HG03342 (cell line): Measurements from ENCODE around the gene LGALS8.

ENCODE experiments used
- ATAC-seq: cut with Tn5 transposase; IDR thresholded peaks from one replicate; pipeline ENCODE4 v1.9.1; 2021; ENCODE audit warnings: mild to moderate bottlenecking, moderate library complexity; ENCODE audit not compliant: unreplicated experiment

The LGALS8 gene

GRCh38 chr1:236508593-236509027, 15.2 kb upstream of the LGALS8 start:
- no peak for ATAC-seq

DNA sequence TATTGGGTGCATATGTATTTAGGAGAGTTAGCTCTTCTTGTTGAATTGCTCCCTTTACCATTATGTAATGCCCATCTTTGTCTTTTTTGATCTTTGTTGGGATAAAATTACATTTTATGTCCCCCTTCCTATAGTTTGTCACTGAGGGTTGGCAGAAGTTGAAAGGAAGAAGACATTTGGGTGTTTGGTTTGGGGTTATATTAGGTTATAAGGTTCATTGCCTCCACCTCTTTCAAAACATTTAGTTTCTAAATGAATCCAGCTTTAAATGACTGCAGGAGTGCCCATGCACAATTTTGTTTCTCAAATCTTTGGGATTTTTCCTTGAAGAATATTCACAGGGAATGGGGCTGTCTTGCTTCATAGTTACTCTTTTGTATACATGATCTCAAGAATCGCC, 14.6 kb upstream of the LGALS8 start:
- ATAC-seq = no peak

- no peak for ATAC-seq
These were observed 14.0 kb upstream of the LGALS8 start for GRCh38 chr1:236509647-236510401.

DNA sequence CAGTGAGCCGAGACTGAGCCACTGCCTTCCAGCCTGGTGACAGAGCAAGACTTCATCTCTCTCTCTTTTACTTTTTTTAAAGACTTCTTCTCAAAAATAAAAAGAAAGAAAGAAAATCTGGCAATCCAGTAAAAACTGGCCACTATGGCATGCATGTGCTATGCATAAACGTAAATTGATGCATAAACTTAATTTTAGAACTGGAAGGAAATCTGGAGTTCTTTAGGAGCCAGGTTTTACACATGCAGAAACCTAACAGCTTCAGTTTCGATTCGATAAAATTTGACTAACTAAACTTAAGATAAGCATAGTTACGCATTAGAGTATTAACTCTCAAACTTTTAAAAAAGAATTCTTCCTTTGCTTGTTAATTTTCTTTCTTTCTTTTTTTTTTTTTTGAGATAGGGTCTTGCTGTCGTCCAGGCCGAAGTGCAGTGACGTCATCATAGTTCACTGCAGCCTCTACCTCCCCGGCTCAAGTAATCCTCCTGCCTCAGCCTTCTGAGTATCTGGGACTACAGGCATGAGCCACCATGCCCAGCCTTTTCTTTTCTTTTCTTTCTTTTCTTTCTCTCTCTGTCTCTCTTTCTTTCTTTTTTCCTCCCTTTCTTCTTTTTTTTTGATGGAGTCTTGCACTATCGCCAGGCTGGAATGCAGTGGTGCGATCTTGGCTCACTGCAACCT, 11.9 kb upstream of the LGALS8 start:
- no peak for ATAC-seq

DNA sequence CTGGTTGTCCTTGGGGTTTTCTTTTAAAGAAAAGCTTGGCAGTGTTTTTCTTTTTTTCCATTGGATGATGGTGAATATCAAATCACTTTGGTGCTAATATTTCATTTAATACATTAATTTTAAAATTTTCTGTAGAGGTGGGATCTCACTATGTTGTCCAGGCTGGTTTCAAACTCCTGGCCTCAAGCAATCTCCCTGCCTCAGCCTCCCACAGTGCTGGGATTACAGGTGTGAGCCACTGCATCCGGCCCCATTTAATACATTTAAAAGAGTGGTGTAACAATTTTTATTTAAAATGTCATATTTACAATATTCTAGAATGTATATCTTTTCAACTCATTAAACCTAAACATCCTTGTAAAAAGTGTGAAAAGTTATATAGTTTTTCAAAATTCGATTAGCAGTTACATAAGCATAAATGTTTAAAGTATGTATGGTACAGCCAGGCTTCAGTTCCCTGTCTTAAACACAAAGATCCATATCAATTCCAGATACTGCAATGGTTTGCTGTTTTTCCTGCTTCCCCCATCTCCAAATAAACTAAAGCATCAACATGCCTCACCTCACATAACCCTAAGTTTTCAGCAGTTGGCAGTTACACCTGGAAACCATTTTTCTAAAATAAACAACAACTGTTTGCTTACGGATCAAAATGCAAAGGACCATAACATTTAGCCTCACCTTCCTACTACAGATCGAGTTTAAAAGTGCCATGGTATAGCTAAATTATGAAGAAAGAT, 8.9 kb upstream of the LGALS8 start:
- ATAC-seq = no peak

GRCh38 chr1:236515443-236515958, 8.3 kb upstream of the LGALS8 start:
- no peak for ATAC-seq

GRCh38 chr1:236516929-236517704, 6.7 kb upstream of the LGALS8 start:
- no peak for ATAC-seq

DNA sequence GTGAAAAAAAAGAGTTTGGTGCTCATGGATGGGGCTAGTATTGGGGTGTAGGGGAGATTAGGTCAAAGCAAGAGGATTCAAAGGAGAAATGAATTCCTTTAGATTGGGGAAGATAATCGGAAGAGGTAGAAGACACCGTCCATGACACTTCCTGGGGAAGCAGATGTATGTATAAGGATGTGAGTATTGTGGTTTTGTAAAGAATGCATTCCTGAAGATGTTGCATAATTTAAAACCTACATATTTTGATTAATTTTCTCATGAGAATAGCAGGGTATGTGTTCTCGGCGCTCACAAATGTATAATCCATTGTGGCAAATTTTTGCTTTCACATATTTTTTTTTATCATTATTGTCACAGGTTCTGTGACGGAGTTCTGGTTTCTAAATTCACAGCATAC, 5.5 kb upstream of the LGALS8 start:
- no peak for ATAC-seq

DNA sequence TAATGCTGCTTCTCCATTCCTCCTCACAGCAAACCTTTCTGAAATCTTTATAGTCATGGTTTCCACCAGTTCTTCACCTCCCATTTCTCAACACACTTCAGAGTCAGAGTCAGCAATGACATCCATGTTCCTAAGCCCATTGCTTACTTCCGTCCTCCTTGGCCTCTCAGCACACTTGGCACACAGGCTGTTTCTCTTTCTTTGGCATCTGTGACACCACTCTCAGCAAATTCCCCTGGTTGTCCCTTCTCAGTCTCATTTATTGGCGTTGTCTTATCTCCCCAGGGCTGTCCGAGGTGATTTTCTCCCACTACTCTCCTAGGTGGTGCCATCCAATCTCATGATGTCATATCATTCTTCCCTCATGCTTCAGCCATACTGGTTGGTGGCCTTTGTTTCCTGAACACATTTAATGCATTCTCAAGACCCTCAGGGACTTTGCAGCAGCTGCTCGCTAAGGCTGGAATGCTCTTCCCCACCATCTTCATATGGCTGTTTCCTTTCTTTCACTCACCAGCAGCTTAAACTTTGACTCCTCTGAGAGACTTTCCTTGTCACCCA, 3.3 kb upstream of the LGALS8 start:
- no peak for ATAC-seq

DNA sequence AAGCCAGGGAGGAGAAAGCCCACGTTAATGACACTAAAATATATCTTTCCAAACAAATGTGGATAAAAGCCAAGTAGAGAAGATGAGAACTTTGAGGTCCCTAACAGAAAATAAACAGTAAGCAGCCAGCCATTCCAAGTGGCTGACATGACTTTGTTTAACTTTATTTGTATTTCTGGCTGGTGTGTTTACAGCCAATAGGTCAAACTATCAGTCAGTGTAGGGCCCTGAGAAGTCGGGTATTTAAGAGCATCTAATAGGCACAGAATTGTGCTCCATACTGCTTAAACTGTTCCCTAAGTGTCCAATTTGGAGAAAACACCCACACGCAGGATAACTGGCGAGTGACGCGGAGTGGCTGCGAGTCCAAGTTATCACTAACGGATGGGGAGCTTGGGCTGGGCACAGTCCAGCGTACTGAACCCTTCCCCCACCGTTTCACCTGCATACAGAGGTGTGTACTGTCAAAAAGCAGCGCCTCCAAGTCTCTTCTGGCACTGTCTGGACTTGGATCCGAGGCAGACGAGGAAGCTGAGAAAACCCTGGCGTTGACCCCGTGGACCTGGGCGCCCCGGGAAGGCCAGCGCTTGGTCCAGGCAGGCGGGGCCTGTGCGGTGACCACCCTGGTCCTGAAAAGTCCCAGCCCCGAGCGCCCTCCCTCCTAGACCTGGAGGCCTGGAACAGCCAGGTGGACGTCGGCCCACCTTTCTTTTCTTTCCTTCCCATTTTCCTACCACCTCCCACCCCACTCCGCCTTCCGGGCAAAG, 662 bp upstream of the LGALS8 start:
- ATAC-seq = no peak

- peak; percentile 91 for ATAC-seq
These were observed 536 bp downstream of the LGALS8 start for GRCh38 chr1:236524142-236524894.

DNA sequence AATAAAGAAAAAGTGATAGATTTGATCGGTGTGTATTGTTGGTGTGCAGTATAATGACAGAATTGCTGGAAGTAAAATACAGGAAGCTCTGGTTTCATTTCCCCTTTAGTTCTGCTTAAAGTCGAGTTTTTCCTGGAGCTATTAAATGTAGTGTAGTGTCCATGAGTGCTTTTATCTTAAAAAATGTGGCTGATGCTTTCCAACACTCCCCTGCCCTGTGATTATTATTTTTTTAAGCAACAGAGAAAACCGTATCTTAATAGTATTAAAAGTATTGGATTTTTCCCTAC, 1.1 kb downstream of the LGALS8 start:
- ATAC-seq = peak; percentile 24

DNA sequence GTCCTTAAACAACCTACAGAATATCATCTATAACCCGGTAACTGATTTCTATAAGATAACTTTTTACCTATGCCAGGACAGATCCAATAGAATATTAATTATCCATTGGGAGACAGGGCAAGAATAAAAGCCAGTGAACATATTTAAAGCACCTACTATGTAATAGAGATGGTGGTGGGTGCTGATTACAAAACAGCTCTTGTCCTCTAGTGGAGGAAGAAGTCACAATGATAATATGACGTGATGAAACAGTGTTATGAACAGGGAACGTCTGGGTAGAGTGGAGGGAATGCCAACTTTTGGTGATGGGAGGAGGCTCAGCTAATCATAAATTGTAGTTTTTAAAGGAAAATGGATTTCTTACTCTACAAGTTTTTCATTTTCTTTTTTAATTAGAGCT, 2.3 kb downstream of the LGALS8 start:
- ATAC-seq = no peak

GRCh38 chr1:236530286-236530685, 6.5 kb downstream of the LGALS8 start:
- no peak for ATAC-seq

DNA sequence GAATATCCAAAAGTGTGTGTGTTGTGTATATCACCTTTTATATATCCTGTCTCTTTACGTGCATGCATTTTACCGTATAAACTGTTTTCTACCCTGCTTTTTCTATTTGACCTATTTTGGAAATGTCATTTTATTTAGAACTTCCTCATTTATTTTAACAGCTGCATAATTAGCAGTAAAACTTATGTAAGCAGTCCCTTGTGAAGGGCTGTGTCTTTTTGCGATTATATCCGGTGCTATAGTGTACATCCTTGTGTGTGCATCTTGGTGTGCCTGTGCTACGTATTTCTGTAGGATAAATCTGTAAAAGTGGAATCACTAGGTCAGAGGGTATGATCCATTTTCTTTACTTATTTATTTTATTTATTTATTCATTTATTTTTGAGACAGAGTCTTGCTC, 7.2 kb downstream of the LGALS8 start:
- no peak for ATAC-seq

- ATAC-seq = no peak
These were observed 9.1 kb downstream of the LGALS8 start for GRCh38 chr1:236532850-236533249.

- no peak for ATAC-seq
These were observed 10.4 kb downstream of the LGALS8 start for GRCh38 chr1:236534151-236534651.

GRCh38 chr1:236535190-236535589, 11.4 kb downstream of the LGALS8 start:
- no peak for ATAC-seq

DNA sequence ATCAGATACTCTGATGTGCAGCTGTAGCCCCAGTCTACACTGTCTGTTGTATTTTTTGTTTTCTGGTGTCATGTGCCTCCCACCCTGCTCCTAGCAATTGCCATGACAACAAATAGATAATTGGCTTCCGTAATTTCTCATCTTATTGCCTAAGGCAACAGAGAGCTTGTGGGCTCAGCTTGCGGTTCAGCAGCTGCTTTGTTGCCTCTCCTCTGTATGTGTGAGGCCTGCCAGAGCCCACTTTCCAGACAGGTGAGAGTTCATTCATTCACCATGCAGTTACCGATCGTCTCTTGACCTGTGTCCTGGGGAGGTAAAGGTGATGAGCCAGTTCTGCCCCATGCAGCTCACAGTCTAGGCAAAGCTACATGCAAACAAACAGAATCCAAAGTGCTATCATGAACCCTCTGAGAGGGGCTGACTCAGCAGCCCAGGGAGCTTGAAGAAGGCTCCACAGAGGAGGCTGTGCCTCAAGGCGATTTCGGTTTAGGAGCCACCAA, 11.9 kb downstream of the LGALS8 start:
- ATAC-seq = no peak
